Caki2 (cell line): ENCODE measurements around the gene DOCK1. TPM values are rescaled to one million over a fixed set of nuclear protein-coding genes. Genes with fewer than 3 reads are reported as not detected.
"Not testable (repeated sequence)": the region's sequence is repeated elsewhere in the genome, so short reads cannot be mapped to it uniquely, and the experiment has no call there.

Experiments
- DNase-seq: peaks from one replicate; pipeline ENCODE4 v3.0.0-alpha.2; 2015; ENCODE audit warnings: low read depth
- in situ Hi-C: cut with HindIII; loops from 2 replicates; pipeline ENCODE4 v1.10.0; 2016; ENCODE audit warnings: low sequenced_read_pairs, low pct_unique_long_range_greater_than_20kb, mixed read lengths
- total RNA-seq: library from RNA; depleted of rRNA; stranded (reverse); fragments of >200 nt; shearing (Covaris generic); gene quantifications from 2 replicates; pipeline ENCODE4 v1.2.3, GENCODE V29; 2014; ENCODE audit warnings: low replicate concordance; rRNA removed

The DOCK1 gene
- 14.6 and 17.1 TPM in 2 replicates for total RNA-seq

DNA sequence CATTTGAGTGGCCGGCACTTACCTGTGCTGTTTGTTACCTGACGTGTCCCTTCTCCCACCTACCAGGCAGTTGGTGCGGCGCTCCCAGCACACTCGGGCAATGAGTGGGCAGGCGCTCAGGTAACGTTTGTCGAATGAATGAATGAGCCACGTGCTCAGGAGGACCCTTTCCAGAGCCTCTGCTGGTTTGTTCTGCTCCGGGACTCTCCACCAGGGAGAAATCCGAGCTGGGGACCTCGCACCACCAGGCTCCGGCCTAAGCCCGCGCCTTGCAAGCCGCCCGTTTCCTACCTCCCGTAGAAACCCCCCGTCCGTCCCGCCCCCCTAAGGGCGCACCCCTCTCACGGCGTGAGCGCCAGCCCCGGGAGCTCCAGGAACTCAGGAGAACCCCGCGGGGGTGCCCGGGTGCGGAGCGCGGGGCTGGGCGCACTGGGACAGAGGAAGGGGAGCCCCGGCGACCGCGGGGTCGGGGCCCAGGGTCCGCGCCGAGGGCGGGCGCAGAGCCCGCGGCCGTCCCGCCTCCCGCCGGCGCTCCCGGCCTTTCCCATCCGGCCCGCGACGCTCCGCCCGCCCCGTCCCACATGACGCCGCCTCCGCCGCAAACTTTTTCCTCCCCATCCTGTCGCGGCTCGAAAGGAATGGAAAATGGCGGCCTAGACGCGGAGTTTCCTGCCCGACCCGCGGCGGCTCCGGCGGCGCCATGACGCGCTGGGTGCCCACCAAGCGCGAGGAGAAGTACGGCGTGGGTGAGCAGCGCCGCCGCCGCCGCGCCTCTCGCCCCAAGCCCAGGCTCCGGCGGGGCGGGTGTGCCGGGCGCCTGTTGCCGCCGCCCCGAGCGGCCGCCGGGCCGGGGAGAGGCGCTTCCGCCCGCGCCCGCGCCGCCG, at the start of gene DOCK1:
DOCK1 (plus strand) TSS at position 611 of the 884 bp plus-strand sequence; CDS start at position 701, 90 bp downstream.
- in situ Hi-C loops = no loop called here
- peak; percentile 66 for DNase-seq

- in situ Hi-C loops = no loop called here
- DNase-seq = no peak
Observed at GRCh38 chr10:126857178-126857806, 47.9 kb upstream of the DOCK1 start.

DNA sequence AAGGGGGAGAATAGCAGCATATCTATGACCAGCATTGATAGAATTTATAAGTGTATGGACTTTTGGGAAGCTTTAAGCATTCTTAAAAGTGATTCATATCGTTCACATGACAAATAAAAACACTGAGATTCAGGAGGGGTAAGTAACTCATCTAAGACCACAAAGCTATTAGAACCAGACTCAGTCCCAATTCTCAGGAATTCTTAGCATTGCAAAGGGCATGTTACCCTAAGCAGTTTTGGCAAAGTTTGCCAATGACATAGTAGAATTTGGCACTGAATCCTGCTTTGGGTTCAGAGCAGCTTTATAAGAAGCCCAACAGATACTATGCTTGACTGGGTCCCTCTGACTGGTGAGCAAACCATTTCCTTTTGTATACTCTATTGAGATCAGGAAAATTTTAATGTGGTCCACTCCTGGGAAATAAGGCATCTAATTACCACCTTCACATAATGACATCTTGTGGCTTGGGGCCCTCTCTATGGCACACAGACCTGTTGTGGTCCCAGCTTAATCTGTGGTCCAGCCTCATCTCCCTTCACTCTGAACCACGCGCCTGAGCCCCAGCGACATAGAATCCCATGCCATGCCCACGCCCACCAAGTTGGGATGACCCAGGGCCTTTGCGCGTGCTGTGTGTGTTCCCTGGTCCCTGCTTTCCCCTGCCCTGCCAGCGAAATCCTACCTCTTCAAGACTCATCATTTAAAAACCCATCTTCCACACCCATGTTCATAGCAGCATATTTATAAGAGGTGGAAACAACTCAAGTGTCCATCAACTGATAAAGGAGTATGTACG, 37.5 kb upstream of the DOCK1 start:
- peak; percentile 33 for DNase-seq

DNA sequence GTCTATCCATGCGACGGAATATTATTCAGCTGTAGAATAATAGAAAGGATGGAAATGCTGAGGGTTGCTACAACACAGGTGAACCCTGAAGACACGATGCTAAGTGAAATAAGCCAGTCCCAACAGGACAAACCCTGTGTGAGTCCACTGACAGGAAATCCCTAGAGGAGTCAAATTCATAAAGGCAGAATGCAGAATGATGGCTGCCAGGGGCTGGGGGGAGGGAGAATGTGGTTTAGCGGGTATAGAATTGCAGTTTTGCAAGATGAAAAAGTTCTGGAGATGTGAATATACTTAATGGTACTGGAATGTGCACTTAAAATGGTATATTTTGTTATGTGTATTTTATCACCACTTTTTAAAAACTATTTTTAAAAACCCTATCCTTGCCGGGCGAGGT, 36.9 kb upstream of the DOCK1 start:
- no peak for DNase-seq
- in situ Hi-C loops = no loop called here

More for the DNA sequence above, 37.5 kb upstream of the DOCK1 start:
- in situ Hi-C loops = no loop called here

DNA sequence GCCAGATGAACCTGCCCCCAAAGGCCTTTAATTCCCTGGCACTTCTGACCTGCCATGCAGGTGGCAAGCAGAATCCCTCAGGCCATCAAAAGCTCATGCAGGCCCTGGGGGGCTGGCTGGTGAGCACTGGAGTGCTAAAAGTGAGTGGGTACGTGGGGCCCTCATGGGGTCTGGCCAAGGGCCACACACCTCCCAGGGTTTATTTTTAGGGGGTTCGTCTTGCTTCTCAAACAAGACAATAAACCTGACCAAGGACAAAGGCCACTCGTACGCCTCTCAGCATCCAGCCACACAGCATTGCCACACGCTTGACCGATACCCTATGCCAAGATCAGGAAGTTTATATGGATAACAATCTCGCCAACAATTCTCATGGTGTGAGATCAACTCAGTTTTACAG, 33.1 kb upstream of the DOCK1 start:
- in situ Hi-C loops = no loop called here
- DNase-seq = no peak

DNA sequence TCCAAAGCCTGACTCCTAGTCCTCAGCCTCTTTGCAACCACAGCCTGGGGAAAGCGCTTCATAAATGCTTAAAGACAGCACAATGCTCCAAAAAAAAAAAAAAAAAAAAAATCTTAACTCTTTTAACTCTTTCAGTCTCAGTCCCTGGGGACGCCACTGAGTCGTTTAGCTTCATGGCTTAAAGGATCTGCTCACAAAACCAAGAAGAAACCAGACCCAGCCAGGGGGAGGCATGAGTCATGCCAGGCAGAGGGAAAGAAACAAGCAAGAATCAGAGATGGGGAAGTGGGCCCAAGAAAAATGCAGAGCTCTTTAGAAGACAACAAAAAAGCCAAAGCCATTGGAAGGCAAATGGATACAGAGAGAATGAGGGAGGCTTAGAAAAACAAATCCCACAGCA, 32.5 kb upstream of the DOCK1 start:
- no peak for DNase-seq
- in situ Hi-C loops = no loop called here

DNA sequence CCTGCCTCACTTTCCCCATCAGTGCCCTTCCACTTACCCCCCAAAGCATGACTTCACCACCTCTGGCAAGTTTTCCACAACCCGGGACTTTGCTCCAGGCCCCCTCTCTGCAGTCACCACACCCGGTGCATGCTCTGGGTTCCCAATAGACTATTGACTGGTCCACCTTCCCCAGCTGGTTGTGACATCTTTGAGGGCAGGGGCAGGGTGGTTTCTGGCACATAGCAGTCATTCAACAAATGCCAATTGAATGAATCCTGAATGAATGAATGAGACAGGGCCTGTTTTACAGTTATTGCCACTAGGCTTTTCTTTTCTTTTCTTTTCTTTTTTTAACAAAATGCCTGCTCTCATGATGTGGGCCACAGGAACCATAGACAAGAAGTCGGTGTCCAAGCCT, 28.8 kb upstream of the DOCK1 start:
- in situ Hi-C loops = no loop called here

DNA sequence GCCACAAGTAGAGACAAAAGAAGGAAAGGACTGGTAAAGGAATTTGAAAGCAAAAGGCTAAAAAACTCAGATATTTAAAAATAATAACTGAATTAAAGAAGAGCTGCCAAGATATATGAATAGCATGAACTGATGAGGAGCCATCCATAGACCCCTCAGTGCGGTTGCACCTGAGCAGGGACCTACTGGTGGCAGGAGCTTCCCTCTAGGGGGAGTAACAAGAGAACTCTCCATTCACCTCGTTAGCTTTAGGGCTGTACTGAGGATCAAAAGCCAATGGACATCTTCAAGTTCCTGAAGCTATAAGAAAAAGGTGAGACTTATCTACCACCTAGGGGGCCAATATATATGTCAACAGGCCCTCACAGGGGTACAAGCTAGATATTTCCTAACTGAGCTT, 27.8 kb upstream of the DOCK1 start:
- DNase-seq = no peak
- in situ Hi-C loops = no loop called here

More for the DNA sequence above, 28.8 kb upstream of the DOCK1 start:
- no peak for DNase-seq

DNA sequence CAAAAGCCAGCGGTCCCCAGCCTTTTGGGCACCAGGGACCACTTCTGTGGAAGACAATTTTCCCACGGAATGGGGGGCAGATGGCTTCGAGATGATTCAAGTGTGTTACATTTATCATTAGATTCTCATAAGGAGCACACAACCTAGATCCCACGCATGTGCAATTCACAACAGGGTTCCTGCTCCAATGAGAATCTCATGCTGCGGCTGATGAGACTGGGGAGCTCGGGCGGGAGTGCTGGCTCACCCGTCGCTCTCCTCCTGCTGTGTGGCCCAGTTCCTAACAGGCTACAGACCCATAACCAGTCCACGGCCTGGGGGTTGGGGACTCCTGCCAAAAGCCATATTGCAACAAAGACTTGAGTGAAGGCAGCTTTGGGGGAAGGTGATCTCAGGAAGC, 26.6 kb upstream of the DOCK1 start:
- no peak for DNase-seq
- in situ Hi-C loops = no loop called here

DNA sequence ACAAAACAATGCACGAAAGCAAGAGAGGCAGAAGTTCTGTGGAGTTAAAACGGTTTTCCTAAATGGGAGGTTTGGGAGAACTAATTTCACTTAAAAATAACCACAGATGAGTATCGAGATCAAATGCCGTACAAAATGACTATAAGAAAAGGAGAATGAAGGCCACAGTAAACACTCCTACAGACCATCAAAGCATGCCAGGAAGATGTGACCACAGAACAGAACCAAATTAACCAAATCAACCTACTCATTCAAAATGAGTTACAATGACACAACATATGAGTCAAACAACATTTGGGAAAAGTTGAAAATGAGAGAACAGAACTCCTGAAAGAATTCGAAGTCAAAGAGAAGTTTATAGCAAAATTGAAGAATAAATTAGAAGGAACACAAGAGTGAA, 24.3 kb upstream of the DOCK1 start:
- no peak for DNase-seq
- in situ Hi-C loops = no loop called here

GRCh38 chr10:126882055-126882454, 23.2 kb upstream of the DOCK1 start:
- in situ Hi-C loops = not testable (repeated sequence)

GRCh38 chr10:126888436-126888835, 16.8 kb upstream of the DOCK1 start:
- peak; percentile 45 for DNase-seq
- in situ Hi-C loops = not testable (repeated sequence)

More at GRCh38 chr10:126882055-126882454, 23.2 kb upstream of the DOCK1 start:
- not testable (repeated sequence) for DNase-seq

DNA sequence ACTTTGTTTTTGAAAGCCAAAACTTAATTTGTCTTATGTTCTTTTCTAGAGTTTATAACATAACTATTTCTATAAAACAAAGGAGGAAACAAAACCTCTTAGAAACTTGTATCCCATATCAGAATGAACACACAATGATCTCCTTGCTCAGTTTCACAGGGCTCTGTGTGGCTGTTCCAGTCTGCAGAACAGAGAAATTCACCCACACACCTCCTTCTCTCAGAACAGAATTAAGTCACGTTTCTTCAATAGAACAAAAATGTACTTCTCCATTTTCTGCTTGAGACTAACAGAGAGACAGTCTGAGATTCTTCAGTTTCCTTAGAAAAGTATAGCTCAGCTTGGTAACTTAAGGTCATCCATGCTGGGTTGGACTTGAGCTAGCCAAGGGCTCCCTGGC, 15.8 kb upstream of the DOCK1 start:
- in situ Hi-C loops = no loop called here
- no peak for DNase-seq

- in situ Hi-C loops, DNase-seq: not testable (repeated sequence)
Observed at GRCh38 chr10:126890797-126891196, 14.4 kb upstream of the DOCK1 start.

DNA sequence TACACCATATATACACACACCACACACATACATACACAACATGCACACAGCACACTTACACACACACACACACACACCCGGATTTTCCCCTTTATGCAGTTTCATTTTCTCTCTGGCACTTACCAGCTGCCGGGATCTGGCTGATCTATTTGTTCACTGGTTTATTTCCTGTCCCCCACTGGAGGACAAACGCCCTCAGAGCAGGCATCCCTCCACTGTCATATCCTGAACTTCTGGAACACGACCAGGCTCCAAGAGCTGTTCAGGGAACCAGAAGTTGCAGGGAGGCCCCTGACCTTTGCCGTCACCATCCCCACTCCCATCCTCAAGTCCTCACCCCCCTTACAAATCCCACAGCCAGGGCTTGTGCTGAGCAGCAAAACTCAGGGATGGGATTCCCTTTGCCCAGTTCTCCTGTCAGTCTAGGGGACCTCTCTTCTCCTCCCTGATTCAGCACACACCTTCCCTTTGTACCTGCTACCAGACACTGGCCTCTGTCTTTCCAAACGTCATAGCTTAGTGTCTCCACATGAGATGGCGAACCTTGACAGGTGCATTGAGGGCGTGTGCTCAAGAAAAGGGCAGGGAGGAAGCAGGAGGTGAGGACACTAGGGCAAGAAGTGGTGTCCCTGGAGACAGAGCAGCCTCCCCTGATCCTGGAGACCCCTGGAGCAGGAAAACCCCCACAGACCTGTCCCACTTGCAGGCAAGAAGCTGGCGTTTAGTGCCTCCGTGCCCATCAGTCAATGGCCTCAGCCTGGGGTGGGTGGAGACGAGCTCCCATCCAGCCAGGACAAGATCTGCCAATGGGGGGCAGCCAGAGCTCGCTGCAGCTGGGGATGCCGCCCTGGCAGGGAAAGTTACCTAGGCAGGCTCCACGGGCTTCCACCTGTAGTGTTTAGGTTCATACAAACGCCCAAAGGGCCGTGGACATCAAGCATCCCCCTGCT, 12.7 kb upstream of the DOCK1 start:
- in situ Hi-C loops = no loop called here
- no peak for DNase-seq

DNA sequence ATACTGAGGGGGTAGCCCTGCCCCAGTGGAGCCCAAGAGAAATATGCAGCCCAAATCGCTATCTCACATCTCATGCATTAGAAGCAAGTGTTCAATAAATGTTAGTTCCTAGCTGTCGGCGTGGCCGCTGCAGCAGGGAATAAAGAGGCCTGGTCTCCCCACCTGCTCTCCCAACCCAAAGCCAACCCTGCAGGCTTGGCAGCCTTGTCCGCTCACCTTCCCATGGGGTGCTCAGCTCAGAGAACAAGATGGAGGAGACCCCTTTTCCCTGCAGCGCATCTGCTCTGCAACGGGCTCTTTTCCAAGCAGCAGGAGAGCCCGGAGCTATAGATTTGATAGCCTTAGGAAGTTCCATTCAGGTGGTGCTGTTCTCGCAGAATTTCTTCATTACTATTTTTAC, 12.0 kb upstream of the DOCK1 start:
- DNase-seq = no peak
- in situ Hi-C loops = no loop called here

DNA sequence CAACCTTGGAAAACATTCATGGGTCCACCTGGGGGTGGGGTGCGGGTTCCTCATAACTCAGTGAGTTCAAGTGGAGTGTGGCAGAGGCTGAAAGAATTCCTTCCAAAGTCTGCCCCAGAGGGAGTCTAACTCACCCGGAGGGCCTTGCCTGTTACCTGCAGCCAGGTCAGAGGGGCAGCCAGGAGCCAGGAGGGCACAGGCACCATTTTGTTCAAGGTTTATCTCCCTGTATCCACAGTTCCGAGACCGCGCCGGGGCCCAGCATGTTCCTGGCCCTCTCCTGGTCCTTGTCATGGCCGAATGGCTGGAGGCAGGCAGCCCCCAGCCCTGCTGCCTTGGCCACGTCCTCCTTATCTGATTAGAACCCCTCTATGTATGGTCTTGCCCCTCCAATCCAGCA, 11.4 kb upstream of the DOCK1 start:
- in situ Hi-C loops = no loop called here
- no peak for DNase-seq
